Kidney capillary endothelial cell (primary cell): ENCODE results near the gene GOLIM4.
"Not testable (repeated sequence)": the region's sequence is repeated elsewhere in the genome, so short reads cannot be mapped to it uniquely, and the experiment has no call there.

Experiments
- DNase-seq: peaks from one replicate; pipeline ENCODE4 v3.0.0-alpha.2; 2018; ENCODE audit warnings: low spot score

GOLIM4 gene

DNA sequence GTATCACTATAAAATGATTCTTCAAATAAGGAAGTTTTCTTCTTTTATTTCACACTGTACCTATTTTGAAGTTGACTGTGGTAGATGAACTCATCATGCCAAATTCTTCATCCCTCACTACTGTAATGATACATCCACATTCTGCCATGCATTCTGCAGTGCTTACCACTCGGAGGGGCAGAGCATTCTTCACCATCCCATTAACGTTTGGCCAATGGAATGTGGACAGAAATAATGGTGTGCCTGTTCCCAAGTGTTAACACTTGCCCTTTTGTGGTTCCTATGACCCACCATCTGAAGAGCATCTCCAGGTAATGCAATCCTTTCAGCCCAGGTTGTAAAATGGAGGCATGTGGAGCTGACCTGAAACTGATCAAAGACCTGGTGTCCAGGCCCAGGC lies 18.6 kb downstream of the GOLIM4 start:
- DNase-seq = no peak

DNA sequence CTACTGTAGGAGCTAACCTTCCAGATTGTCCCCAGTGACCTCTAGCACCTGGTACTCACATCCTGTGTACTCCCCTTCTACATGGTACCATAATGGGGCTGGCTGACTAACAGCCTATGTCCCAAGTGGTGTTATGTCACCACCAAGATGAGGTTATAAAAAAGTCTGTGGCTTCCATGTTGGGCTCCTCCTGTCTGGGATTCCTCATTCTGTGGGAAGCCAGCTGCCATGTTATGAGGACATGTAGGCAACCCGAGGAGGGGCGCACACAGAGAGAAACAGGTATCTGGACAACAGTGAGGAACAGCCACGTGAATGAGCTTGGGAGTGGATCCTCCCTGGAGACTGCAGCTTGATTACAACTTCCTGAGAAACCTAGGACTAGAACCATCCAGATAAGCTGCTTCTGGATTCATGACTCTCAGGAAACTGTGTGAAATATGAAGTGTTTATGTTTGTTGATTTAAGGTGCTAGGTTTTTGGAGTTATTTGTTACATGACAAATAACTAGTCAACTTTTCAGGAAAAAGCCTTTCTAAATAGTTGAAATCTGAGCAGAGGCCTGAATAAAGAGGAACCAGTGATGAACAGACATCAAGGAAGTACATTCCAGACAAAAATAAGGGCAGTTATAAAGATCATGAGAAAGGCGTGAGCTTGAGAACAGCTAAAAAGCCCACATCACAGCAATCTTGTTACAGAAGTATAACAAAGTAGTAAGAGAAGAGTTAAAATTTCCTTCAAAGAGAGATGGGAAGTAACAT lies 21.7 kb downstream of the GOLIM4 start:
- DNase-seq = no peak

DNA sequence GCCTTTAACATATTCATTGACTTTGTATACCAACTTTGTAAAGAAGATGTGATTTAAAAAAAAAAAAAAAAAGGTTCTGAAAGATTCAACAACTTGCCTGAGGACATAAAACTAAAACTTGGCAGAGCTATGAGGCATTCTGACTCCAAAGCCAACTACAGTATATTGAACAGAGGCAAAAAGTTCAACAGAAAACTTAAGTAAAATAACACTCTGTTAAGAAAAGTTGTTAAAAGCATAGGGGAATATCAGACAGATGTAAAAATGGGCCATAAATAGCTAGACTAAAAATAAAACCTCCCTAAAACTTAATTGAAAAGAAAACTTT lies 23.4 kb downstream of the GOLIM4 start:
- no peak for DNase-seq

DNA sequence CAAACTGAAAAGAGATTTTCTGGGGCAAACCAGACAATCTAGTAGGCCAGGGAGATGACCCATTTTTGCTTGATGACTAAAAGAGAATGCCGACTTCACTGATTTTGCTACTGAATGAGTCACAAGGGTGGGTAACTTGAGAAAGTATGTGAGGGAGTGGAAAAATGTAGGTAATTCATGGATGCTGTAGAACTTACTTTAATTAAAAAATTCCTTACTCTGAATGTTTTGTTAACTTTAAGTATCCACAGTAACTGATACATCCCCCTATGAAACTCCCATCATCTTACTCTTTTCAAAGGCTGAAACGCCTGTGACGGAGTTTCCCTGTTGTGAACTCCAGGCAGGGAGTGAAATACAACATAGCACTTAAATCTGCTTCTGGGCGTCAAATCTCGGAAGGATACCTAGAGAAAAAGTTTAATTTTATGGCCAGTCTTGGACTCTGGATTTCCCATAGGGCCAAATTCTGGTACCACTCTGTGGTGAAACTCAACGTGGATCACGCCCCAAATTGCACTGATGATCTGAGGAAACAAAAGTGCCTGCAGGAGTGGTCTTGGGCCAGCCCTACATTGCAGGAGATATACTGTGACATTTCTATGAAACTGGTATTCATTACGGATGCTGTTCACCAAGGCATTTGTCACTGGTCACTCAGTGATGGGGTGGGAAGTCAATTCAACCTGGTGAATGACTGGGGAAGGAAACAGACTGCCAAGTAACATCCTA lies 24.0 kb downstream of the GOLIM4 start:
- no peak for DNase-seq

DNA sequence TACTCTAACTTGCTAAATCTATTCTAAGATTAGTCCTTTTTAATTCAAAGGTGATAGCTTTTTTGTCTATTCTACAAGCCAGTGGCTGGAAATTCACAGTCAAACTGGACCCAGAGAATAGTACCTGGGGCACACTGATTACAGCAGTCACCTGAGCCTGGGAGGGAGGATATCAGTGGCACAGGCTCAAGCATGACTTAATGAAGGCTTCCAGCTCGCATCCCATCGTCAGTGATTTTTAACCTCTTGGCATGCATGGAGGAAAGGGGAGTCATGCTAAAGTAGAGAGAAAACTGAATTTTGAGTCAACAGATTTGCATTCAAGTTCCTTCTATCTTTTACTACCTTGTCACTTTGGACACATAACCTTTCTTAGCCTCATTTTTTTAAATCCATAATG lies 24.8 kb downstream of the GOLIM4 start:
- no peak for DNase-seq

DNA sequence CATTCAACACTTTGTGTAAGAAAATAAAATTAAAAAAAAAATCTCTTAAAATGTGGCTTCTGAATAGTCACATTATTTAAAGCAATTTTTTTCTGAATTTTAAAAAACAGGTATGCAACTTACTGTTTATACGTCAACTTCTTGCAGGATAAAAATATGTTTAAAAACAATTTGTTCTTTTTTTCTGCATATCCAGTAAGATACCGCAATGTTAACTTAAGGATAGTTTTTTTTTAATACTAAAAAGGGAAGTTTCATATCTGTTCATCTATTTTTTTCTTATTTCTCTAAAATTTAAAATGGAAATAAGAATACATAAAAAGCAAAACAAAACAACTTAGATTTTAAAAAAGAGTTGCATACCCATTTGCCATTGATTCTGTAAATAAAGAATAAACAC lies 27.4 kb downstream of the GOLIM4 start:
- no peak for DNase-seq

DNA sequence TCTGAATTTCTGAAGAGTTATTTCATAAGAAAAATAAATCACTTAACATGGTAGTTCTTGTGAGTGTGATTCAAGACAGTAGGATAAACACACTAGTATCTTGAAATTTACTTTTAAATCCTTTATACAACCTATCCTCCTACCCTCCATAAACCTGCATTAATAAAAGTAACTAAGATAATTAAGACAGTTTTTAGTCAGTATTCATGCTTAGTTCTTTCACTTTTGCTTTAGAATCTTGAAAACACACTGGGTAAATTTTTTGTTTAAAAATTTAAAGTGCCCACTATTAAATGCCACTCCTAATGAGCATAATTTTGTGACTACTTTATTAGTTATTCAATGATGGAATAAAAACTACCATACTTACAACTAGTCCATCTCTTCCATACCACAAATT lies 28.8 kb downstream of the GOLIM4 start:
- DNase-seq = no peak

DNA sequence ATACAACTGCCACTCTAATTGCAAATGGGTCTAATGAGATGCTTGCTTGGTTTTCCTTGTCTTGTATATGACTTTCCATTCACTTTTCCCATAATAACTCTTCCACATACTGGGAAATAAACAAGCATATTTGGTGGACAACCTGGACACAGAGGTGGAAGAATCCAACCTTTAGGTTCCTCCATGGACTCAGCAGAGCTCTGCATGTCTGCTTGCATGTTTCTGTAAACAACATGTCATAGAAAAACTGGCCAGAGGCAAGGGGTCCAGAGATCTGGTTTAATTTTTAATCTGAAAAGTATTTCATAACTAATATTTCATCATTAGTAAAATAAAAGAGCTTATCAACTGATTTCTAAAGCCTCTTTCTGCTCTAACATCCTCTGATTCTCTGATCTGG lies 30.2 kb downstream of the GOLIM4 start:
- no peak for DNase-seq

DNA sequence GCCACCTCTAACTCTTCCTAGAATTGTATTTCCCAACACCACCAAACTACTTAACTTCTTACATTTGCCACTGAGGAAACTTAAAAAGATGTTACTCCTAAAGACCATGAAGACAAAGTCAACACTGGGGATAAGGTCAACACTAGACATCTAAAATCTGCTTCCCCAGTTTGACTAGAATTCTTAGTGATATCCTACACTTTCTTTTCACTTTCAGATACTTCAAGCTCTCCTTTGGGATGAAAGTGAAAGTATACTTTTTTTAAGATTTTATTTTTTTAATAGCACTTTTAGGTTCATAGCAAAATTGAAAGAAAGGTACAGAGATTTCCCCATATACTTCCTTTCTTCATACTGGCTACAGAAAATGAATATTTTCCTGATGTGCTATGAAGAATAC lies 32.6 kb downstream of the GOLIM4 start:
- DNase-seq = no peak

DNA sequence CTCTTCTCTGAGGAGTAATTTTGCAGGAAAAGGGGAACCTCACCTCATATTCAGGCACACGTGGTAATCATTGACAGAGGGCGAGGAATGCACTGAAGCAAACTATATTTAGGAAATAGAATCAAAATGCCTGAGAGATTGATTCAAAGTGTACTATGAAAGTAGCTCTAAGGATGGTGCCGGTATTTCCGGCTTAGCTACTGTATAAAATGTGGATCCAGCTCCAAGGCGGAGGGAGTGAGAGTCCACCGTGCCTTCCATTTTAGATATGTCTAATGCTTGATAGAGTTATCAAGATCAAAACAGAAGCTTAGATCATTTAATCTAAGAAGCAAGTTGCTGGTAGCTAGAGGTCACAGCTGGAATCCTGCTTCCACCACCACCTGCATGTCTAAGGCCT lies 33.0 kb downstream of the GOLIM4 start:
- no peak for DNase-seq

DNA sequence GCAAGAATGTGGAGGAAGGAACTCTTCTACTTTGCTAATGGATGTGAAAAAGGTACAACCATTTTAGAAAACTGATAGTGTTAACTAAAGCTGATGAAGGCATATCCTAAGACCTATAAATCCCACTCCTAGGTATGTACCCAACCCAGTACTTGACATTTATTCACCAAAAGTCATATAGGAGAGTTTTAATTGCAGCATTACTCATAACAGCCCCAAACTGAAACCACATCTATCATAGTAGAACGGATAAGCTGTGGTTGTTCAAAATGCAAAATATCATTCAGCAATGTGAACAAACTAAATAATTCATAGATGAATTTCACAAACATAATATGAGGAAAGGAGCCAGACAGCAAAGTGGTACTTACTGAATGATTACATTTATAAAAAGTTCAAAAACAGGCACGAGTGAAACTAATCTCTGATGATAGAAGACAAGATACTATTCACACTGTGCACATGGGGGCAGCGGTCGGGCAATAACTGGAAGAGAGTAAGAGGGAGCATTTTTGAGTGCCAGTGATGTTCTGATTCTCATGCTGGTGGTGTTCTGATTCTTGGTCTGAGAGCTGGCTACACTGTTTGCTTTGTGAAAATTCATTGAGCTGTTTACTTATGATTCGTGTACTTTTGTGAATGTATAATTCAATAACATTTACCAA lies 34.3 kb downstream of the GOLIM4 start:
- no peak for DNase-seq

DNA sequence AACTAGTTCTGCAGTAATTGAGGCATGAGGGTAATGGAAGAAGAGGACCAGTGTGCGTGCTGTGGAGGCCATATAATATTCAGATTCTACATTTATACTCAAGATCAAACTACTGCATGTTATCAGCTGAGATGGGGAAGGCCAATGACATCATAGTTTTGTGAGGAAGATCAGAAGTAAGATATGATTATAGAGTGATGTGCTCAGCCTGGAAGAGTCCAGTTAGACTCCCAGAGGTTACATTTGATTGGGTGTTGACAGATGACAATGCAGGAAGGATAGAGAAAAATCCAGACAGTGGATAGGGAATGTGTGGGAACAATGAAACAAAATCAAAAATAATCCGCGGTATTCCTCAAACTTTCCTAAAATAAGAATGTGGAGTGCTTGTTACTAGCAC lies 35.4 kb downstream of the GOLIM4 start:
- DNase-seq = no peak

DNA sequence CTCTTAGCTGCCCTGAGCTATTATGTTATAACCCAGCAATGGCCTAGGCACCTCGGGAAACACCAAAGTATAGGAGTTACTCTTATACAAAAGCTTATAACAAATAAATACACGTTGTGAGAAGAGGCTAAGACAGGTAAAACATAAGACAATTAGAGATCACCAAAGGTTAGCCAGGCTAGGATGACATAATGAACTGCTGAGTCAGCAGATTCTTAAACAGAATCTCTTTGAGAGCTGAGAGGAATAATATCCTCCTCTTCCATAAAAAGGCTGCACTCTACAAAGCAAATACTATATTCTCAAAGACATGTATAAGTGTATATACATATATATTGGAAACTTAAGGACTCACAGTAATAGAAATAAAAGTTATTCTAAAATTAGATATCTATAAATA lies 37.2 kb downstream of the GOLIM4 start:
- no peak for DNase-seq

DNA sequence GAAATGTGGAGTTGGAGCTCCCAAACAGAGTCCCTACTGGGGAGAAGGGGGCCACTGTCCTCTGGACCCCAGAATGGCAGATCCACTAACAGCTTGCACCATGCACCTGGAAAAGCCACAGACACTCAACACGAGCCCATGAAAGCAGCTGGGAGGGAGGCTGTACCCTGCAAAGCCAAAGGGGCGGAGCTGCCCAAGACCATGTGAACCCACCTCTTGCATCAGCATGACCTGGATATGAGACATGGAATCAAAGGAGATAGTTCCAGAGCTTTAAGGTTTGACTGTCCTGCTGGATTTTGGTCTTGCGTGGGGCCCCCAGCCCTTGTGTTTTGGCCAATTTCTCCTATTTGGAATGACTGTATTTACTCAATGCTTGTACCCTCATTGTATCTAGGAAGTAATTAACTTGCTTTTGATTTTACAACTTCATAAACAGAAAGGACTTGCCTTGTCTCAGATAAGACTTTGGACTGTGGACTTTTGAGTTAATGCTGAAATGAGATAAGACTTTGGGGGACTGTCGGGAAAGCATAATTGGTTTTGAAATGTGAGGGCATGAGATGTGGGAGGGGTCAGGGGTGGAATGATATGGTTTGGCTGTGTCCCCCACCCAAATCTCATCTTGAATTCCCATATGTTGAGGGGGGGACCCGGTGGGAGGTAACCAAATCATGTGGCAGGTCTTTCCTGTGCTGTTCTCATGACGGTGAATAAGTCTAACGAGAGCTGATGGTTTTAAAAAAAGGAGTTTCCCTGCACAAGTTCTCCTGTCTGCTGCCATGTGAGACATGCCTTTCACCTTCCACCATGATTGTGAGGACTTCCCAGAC lies 39.1 kb downstream of the GOLIM4 start:
- DNase-seq = not testable (repeated sequence)

DNA sequence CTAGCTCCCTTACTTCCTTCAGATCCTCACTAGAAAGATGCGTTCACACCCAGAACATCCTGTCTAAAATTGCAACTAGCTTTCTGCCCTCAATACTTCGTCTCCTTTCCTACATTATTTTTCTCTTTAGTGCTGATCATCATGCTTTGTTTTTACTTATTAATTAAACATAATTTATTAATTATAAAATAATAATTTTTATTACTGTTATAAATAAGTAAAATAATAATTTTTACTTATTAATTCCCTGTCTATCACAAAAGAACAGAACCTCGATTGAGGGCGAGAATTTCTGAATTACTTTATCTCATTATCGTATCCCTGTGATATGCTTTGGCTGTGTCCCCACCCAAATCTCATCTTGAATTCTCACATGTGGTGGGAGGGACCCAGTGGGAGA lies 41.3 kb downstream of the GOLIM4 start:
- no peak for DNase-seq

DNA sequence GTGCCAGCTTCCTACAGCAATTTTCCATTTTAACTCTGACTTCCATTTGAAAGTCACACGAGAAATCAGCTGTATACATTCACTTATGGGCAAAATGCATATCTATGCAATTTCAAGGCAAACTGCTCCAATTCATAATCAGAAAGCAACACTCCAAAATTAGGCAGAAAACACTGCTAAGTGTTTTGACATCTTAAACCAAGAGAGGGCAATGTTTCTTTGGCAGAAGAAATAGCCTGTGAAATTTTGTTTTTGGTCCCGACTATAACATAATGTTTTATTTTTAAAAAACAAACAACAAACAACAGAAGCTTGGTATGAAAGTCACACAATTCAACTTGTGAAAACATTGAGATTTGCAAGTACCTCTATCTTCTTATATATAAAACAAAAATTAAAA lies 42.6 kb downstream of the GOLIM4 start:
- no peak for DNase-seq

DNA sequence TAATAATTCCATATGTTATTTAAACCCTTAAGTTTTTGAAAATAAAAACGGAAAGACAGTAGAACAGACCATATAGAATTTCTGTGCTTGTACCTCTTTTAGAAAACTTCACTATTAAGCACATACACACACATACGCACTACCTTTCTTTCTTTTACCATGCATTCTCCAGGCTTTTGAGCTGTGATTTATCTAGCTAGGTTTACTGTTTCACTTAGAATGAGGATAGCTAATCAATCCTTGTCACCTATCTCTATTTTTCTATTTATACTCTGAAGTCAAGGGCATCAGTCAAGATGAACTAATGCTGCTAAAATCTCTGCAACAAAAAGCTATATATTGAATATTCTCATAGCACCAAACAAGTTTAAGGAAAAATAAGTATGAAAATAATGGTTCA lies 43.2 kb downstream of the GOLIM4 start:
- DNase-seq = no peak

DNA sequence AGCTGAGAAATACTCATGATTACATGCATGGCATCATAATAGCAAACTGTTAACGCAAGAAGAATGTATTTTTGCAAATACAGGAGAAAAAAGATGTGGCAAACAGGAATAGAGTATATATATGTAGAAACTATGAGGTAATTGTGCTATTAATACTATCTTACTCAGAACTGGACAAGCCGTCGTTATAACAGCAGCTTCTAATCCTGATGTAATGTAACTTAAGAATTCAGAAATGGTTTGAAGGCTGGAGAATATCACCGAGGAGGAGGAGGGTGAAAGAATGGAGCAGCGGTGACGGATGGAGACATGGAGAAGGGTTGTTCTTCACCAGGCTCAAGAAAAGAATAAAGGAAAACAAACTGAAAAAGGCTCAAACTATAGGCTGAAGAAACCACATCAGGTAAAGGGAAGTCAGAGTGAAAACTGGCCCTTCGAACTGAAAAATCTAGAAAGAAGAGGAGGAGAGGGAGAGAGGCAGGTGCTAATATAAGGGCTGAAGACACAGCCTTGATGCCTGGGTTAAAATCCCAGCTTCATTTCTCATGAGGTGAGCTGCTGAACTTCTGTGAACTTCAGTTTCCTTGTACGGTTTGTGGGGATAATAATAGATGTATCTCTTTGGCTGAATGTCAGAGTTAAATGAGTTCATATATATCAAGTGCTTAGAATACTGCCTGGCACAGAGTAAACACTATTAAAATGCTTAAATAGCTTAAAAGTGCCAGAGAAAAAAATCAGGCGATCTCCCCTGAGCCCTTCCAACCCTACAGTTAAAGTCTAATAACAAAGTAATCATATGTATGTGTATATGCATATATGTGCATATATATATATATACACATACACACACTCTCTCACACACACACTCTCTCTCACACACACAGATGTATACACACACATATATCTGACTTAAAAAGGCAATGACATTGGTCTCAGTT lies 43.9 kb downstream of the GOLIM4 start:
- DNase-seq = no peak

DNA sequence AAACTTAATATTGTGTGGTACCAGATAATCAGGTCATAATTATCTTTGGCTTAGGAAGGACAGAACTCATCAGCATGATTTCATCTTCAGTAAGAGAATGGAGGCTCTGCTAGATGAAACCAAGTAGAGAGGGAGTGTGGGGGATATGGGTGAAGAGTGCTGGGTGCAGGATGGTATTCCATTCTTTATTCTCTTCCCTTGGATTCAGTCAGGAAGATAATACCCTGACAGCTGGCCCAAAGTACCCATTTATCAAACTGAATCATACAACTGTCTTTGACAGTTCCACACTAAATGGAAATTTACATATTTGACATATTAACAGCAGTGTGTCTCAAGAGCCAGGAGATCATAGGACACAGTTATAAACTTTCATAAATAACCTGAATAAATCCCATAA lies 44.7 kb downstream of the GOLIM4 start:
- no peak for DNase-seq

DNA sequence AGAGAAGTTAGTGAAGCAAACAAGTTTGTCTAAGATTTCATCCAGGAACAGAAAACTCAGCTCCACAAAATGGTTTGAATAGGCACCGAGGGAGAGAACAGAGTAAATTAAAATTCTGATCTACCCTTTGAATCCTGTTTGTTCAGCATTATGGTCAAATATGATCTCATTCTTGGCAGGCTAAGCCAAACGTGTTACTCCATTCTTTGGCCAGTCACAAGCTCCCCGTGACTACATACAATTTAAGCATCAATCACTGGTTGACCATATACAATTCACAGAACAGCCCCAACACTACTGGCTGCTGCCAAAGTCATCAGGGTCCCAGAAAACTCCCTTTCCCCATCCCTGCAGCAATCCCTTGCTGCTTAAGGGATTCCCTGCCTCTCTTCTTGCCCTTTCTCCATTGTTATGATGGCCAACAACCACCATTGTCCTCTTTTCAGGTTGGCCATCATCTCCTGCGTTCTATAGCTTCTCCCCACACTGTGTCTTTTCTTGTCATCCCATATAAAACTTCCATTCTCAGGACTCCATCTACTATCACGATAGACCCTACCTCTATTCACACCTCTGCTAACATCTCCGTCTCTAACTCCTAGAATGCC lies 46.3 kb downstream of the GOLIM4 start:
- DNase-seq = no peak
